Measurements from ENCODE around the gene TAF5L. TPM values are rescaled to one million over a fixed set of nuclear protein-coding genes. Genes with fewer than 3 reads are reported as not detected.

Gene TAF5L
- total and polyA plus RNA-seq, 2 of the 13 experiments (the other 11 are each of a cell fraction or from before 2014, with no cell fraction given) = 10.8 to 18.2 TPM

DNA sequence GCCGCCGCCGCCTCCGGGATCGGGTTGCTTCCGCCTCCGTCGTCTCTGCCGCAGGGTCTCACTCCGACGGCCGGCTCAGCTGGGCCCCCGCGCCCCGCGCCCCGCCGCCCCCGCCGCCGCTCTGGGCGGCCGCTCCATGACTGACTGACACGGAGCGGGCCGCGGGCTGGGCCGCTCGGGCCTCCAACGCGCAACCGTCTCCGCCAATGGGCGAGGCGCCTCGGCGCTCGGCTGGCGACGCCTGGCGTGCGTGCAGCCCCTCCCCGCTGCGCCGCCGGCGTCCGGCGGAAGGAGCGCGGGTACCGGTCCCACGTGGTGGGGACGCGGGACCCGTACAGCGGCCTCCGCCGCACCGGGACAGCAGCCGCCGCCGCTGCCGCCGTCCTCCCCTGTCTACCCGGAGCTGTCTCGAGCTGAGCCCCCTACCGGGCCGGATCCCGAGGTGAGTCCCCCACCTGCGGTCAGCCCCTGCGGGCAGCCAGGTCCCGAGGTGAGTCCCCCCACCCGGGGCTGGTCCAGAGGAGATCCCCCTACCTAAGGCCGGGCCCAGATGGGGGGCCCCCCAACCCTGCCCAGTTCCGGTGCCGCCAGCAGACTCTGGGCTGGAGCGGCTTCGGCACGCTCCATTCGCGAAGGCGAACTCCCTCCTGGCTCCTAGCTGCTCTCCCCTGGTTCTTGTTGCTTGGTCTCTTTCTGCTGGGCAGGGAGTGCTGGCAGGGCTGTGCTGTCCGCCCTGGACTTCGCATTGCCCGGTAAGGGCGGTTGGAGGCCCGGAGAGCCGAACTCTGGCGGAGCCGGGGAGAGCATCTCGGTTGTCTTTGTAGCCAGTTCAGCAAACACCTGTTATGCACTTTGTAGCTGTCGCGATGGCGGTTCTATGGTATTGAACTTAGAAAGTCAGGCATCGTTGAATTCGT lies at the start of gene TAF5L, which contains the start of gene URB2 (continued):
- TF ChIP-seq, protein P1, sequence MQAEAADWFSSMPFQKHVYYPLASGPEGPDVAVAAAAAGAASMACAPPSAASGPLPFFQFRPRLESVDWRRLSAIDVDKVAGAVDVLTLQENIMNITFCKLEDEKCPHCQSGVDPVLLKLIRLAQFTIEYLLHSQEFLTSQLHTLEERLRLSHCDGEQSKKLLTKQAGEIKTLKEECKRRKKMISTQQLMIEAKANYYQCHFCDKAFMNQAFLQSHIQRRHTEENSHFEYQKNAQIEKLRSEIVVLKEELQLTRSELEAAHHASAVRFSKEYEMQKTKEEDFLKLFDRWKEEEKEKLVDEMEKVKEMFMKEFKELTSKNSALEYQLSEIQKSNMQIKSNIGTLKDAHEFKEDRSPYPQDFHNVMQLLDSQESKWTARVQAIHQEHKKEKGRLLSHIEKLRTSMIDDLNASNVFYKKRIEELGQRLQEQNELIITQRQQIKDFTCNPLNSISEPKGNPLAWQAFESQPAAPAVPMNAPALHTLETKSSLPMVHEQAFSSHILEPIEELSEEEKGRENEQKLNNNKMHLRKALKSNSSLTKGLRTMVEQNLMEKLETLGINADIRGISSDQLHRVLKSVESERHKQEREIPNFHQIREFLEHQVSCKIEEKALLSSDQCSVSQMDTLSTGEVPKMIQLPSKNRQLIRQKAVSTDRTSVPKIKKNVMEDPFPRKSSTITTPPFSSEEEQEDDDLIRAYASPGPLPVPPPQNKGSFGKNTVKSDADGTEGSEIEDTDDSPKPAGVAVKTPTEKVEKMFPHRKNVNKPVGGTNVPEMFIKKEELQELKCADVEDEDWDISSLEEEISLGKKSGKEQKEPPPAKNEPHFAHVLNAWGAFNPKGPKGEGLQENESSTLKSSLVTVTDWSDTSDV (CRISPR knock-in tag; IDR thresholded peaks at IDR 0.05) = no peak
- TF ChIP-seq ZSCAN12 (CRISPR knock-in tag; IDR thresholded peaks at IDR 0.05) (no peak), TAF1 (CRISPR knock-in tag; IDR thresholded peaks at IDR 0.05) (peak; percentile 57; the same call in 1 of the 2 replicates), ZSCAN21 (CRISPR knock-in tag; IDR thresholded peaks at IDR 0.05; ENCODE audit: borderline replicate concordance) (peak; percentile 41; the same call in 1 of the 2 replicates)
- TF ChIP-seq, protein P2, sequence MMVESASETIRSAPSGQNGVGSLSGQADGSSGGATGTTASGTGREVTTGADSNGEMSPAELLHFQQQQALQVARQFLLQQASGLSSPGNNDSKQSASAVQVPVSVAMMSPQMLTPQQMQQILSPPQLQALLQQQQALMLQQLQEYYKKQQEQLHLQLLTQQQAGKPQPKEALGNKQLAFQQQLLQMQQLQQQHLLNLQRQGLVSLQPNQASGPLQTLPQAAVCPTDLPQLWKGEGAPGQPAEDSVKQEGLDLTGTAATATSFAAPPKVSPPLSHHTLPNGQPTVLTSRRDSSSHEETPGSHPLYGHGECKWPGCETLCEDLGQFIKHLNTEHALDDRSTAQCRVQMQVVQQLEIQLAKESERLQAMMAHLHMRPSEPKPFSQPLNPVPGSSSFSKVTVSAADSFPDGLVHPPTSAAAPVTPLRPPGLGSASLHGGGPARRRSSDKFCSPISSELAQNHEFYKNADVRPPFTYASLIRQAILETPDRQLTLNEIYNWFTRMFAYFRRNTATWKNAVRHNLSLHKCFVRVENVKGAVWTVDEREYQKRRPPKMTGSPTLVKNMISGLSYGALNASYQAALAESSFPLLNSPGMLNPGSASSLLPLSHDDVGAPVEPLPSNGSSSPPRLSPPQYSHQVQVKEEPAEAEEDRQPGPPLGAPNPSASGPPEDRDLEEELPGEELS (CRISPR knock-in tag; IDR thresholded peaks at IDR 0.05) = no peak
- TF ChIP-seq, protein P3, sequence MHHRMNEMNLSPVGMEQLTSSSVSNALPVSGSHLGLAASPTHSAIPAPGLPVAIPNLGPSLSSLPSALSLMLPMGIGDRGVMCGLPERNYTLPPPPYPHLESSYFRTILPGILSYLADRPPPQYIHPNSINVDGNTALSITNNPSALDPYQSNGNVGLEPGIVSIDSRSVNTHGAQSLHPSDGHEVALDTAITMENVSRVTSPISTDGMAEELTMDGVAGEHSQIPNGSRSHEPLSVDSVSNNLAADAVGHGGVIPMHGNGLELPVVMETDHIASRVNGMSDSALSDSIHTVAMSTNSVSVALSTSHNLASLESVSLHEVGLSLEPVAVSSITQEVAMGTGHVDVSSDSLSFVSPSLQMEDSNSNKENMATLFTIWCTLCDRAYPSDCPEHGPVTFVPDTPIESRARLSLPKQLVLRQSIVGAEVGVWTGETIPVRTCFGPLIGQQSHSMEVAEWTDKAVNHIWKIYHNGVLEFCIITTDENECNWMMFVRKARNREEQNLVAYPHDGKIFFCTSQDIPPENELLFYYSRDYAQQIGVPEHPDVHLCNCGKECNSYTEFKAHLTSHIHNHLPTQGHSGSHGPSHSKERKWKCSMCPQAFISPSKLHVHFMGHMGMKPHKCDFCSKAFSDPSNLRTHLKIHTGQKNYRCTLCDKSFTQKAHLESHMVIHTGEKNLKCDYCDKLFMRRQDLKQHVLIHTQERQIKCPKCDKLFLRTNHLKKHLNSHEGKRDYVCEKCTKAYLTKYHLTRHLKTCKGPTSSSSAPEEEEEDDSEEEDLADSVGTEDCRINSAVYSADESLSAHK (CRISPR knock-in tag; IDR thresholded peaks at IDR 0.05; ENCODE audit: borderline replicate concordance) = no peak
- TF ChIP-seq, protein P4, sequence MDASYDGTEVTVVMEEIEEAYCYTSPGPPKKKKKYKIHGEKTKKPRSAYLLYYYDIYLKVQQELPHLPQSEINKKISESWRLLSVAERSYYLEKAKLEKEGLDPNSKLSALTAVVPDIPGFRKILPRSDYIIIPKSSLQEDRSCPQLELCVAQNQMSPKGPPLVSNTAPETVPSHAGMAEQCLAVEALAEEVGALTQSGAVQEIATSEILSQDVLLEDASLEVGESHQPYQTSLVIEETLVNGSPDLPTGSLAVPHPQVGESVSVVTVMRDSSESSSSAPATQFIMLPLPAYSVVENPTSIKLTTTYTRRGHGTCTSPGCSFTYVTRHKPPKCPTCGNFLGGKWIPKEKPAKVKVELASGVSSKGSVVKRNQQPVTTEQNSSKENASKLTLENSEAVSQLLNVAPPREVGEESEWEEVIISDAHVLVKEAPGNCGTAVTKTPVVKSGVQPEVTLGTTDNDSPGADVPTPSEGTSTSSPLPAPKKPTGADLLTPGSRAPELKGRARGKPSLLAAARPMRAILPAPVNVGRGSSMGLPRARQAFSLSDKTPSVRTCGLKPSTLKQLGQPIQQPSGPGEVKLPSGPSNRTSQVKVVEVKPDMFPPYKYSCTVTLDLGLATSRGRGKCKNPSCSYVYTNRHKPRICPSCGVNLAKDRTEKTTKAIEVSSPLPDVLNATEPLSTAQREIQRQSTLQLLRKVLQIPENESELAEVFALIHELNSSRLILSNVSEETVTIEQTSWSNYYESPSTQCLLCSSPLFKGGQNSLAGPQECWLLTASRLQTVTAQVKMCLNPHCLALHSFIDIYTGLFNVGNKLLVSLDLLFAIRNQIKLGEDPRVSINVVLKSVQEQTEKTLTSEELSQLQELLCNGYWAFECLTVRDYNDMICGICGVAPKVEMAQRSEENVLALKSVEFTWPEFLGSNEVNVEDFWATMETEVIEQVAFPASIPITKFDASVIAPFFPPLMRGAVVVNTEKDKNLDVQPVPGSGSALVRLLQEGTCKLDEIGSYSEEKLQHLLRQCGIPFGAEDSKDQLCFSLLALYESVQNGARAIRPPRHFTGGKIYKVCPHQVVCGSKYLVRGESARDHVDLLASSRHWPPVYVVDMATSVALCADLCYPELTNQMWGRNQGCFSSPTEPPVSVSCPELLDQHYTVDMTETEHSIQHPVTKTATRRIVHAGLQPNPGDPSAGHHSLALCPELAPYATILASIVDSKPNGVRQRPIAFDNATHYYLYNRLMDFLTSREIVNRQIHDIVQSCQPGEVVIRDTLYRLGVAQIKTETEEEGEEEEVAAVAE (CRISPR knock-in tag; IDR thresholded peaks at IDR 0.05; ENCODE audit: borderline replicate concordance) = no peak
- TF ChIP-seq, protein P5, sequence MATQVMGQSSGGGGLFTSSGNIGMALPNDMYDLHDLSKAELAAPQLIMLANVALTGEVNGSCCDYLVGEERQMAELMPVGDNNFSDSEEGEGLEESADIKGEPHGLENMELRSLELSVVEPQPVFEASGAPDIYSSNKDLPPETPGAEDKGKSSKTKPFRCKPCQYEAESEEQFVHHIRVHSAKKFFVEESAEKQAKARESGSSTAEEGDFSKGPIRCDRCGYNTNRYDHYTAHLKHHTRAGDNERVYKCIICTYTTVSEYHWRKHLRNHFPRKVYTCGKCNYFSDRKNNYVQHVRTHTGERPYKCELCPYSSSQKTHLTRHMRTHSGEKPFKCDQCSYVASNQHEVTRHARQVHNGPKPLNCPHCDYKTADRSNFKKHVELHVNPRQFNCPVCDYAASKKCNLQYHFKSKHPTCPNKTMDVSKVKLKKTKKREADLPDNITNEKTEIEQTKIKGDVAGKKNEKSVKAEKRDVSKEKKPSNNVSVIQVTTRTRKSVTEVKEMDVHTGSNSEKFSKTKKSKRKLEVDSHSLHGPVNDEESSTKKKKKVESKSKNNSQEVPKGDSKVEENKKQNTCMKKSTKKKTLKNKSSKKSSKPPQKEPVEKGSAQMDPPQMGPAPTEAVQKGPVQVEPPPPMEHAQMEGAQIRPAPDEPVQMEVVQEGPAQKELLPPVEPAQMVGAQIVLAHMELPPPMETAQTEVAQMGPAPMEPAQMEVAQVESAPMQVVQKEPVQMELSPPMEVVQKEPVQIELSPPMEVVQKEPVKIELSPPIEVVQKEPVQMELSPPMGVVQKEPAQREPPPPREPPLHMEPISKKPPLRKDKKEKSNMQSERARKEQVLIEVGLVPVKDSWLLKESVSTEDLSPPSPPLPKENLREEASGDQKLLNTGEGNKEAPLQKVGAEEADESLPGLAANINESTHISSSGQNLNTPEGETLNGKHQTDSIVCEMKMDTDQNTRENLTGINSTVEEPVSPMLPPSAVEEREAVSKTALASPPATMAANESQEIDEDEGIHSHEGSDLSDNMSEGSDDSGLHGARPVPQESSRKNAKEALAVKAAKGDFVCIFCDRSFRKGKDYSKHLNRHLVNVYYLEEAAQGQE (IDR thresholded peaks at IDR 0.05; ENCODE audit: borderline replicate concordance in 1 of 2, low read depth in 1 of 2, low read length in 2 of 2) = no peak
